ENCODE measurements around the gene CLDN16. TPM values are rescaled to one million over a fixed set of nuclear protein-coding genes. Genes with fewer than 3 reads are reported as not detected.
A peak's percentile ranks its signal among the peaks of the same experiment; 100 is the strongest.

The CLDN16 gene
- total RNA-seq, 1 experiment from 2014 or later, result not detected

DNA sequence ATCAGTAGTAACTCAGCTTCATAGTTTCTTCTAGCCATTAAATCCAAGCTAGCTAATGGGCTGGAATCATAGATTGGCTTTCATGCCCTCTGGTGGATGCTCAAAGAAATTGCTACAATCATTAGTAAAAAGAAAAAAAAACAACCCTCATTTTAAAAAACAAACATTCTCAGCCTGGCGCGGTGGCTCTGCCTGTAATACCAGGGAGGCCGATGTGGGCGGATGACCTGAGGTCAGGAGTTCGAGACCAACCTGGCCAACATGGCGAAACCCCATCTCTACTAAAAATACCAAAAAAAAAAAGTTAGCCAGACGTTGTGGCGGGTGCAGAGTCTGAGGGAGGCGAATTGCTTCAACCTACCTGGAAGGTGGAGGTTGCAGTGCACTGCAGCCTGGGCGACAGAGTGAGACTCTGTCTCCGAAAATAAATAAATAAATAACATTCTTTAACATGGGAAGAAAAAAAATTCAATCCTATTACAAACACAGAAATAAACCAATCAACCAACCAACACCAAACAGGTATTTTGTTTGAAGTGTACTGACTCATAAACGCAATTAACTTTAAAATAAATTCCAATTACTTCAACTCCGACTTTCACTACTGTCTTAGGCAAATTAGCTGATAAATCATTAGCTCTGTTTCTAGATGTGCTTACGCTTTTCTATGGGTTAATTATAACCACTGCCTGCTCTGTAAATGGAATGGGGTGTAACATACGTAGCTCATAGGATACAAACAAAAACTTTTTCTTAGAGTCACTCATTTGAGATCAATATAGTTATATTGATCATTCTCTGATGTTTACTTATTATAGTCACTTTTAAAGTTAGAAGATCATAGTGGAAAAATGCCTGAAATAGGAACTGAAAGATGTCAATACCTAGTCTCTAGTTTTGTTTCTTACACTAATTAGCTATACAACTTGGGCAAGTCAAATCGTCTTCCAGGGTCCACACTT lies 36.8 kb downstream of the CLDN16 start (continued):
- TF ChIP-seq, protein P1, sequence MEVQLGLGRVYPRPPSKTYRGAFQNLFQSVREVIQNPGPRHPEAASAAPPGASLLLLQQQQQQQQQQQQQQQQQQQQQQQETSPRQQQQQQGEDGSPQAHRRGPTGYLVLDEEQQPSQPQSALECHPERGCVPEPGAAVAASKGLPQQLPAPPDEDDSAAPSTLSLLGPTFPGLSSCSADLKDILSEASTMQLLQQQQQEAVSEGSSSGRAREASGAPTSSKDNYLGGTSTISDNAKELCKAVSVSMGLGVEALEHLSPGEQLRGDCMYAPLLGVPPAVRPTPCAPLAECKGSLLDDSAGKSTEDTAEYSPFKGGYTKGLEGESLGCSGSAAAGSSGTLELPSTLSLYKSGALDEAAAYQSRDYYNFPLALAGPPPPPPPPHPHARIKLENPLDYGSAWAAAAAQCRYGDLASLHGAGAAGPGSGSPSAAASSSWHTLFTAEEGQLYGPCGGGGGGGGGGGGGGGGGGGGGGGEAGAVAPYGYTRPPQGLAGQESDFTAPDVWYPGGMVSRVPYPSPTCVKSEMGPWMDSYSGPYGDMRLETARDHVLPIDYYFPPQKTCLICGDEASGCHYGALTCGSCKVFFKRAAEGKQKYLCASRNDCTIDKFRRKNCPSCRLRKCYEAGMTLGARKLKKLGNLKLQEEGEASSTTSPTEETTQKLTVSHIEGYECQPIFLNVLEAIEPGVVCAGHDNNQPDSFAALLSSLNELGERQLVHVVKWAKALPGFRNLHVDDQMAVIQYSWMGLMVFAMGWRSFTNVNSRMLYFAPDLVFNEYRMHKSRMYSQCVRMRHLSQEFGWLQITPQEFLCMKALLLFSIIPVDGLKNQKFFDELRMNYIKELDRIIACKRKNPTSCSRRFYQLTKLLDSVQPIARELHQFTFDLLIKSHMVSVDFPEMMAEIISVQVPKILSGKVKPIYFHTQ (CRISPR knock-in tag; IDR thresholded peaks at IDR 0.05), result peak; percentile 63; the same call in 1 of the 2 replicates
- TF ChIP-seq CREM (CRISPR knock-in tag; IDR thresholded peaks at IDR 0.05) (no peak), PRRX2 (CRISPR knock-in tag; IDR thresholded peaks at IDR 0.05) (peak; percentile 82), GABPB1 (CRISPR knock-in tag; IDR thresholded peaks at IDR 0.05) (no peak), EMX1 (CRISPR knock-in tag; IDR thresholded peaks at IDR 0.05) (peak; percentile 57; the same call in 1 of the 2 replicates), NFE2L1 (CRISPR knock-in tag; IDR thresholded peaks at IDR 0.05) (no peak), TCF7 (CRISPR knock-in tag; IDR thresholded peaks at IDR 0.05; ENCODE audit: low read depth) (no peak), NFATC4 (CRISPR knock-in tag; IDR thresholded peaks at IDR 0.05) (0 out of 2 replicates have a peak, but pooled peaks have one; percentile 25), ZNF219 (CRISPR knock-in tag; IDR thresholded peaks at IDR 0.05; ENCODE audit: borderline replicate concordance) (no peak), ZNF138 (CRISPR knock-in tag; conservative IDR thresholded peaks at IDR 0.05) (no peak), SOX15 (CRISPR knock-in tag; IDR thresholded peaks at IDR 0.05) (no peak), TEAD1 (CRISPR knock-in tag; IDR thresholded peaks at IDR 0.05) (no peak), FOXJ3 (CRISPR knock-in tag; IDR thresholded peaks at IDR 0.05; ENCODE audit: borderline replicate concordance) (no peak)
- TF ChIP-seq, protein P2, sequence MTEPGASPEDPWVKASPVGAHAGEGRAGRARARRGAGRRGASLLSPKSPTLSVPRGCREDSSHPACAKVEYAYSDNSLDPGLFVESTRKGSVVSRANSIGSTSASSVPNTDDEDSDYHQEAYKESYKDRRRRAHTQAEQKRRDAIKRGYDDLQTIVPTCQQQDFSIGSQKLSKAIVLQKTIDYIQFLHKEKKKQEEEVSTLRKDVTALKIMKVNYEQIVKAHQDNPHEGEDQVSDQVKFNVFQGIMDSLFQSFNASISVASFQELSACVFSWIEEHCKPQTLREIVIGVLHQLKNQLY (CRISPR knock-in tag; IDR thresholded peaks at IDR 0.05), result no peak
- TF ChIP-seq, protein P3, sequence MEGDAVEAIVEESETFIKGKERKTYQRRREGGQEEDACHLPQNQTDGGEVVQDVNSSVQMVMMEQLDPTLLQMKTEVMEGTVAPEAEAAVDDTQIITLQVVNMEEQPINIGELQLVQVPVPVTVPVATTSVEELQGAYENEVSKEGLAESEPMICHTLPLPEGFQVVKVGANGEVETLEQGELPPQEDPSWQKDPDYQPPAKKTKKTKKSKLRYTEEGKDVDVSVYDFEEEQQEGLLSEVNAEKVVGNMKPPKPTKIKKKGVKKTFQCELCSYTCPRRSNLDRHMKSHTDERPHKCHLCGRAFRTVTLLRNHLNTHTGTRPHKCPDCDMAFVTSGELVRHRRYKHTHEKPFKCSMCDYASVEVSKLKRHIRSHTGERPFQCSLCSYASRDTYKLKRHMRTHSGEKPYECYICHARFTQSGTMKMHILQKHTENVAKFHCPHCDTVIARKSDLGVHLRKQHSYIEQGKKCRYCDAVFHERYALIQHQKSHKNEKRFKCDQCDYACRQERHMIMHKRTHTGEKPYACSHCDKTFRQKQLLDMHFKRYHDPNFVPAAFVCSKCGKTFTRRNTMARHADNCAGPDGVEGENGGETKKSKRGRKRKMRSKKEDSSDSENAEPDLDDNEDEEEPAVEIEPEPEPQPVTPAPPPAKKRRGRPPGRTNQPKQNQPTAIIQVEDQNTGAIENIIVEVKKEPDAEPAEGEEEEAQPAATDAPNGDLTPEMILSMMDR (IDR thresholded peaks at IDR 0.05), result peak; percentile 58; the same call in 1 of the 2 replicates
- TF ChIP-seq, protein P4, sequence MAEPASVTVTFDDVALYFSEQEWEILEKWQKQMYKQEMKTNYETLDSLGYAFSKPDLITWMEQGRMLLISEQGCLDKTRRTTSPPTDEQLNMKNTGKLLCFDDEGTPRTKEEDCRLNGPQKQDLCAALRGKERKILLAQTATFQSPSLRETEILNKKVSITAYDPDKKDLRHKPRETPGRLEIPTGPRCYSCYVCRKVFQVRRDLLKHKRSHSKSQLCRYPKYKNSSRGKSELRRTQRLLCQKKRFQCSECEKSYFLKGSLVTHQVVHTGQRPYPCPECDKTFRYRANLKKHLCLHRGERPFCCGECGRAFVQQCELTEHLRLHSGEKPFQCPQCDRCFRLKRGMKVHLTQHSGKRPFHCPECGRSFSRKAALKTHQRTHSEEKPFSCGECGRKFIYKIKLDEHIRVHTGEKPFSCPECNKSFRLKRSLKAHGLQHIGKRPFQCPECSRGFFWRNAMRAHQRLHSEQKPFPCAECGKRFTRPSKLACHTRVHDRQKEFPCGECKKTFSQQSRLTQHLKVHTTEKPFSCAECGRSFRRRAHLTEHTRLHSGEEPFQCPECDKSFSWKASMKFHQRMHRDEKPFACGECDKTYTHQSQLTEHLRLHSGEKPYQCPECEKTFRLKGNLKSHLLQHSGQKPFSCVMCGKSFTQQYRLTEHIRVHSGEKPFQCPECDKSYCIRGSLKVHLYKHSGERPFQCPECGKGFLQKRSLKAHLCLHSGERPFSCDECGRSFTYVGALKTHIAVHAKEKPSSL (CRISPR knock-in tag; conservative IDR thresholded peaks at IDR 0.05), result 0 out of 2 replicates have a peak, but pooled peaks have one; percentile 57

DNA sequence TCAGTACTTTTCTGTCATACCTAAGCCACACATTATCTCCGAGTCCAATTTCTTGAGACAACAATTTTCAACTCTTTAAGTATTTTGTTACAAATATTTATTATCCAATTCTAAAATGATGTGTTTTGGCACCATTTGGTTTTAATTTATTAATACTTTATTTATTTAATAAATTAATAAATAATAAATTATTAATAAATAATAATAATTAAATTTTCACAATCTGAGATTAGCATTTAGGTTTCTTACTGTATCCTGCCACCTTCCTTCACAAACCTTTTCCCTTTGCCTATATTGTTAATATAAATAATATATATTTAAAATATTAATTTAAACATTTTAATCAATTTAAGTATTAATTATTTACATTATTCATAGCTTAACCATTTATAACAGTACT lies 37.9 kb downstream of the CLDN16 start:
- no peak overlapping the region for H3K4me3 Mint-ChIP-seq
- CTCF ChIA-PET, result interaction anchor here (0.8 to 2.9 kb wide), 2 partner anchors 123 to 464 kb away, joined by 3 to 17 read pairs; no protein-coding TSS in a partner anchor

More for the DNA sequence above, 37.9 kb downstream of the CLDN16 start:
- H3K36me3 Mint-ChIP-seq, result no peaks in the 10 kb centered on the region
- no peaks in the 10 kb centered on the region for H3K9me3 Mint-ChIP-seq
- H3K27ac Mint-ChIP-seq, result no peak overlapping the region
- H3K27me3 Mint-ChIP-seq (ENCODE audit: low read depth), result no peaks in the 10 kb centered on the region
- DNase-seq (ENCODE audit: low spot score) (no peak), ATAC-seq (no peak)
- H3K4me1 Mint-ChIP-seq, result no peaks in the 10 kb centered on the region
- POLR2A ChIA-PET, result no interaction called here
- TF ChIP-seq ZNF416 (CRISPR knock-in tag; IDR thresholded peaks at IDR 0.05) (no peak), HMGA2 (CRISPR knock-in tag; IDR thresholded peaks at IDR 0.05) (peak; percentile 98)

Data from WTC11 (cell line).